DND-41 (cell line): ENCODE results near the gene NTM.

ENCODE experiments used
- EZH2 ChIP-seq: IDR thresholded peaks from 3 replicates; pipeline ENCODE4 v1.6.1; 2012; ENCODE audit warnings: borderline replicate concordance, low read depth, mild to moderate bottlenecking, moderate library complexity, low read length, inconsistent platforms; ENCODE audit not compliant: severe bottlenecking
- TF ChIP-seq, protein P1 (sequence below): IDR thresholded peaks from 2 replicates; pipeline ENCODE4 v1.5.1; 2012; ENCODE audit warnings: borderline replicate concordance, low read length, moderate library complexity, mild to moderate bottlenecking; ENCODE audit not compliant: poor library complexity, severe bottlenecking; ENCODE audit errors: extremely low read depth

GRCh38 chr11:131683131-131683530 is 312.7 kb downstream of the NTM start:
- TF ChIP-seq, protein P1, sequence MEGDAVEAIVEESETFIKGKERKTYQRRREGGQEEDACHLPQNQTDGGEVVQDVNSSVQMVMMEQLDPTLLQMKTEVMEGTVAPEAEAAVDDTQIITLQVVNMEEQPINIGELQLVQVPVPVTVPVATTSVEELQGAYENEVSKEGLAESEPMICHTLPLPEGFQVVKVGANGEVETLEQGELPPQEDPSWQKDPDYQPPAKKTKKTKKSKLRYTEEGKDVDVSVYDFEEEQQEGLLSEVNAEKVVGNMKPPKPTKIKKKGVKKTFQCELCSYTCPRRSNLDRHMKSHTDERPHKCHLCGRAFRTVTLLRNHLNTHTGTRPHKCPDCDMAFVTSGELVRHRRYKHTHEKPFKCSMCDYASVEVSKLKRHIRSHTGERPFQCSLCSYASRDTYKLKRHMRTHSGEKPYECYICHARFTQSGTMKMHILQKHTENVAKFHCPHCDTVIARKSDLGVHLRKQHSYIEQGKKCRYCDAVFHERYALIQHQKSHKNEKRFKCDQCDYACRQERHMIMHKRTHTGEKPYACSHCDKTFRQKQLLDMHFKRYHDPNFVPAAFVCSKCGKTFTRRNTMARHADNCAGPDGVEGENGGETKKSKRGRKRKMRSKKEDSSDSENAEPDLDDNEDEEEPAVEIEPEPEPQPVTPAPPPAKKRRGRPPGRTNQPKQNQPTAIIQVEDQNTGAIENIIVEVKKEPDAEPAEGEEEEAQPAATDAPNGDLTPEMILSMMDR: no peak
- no peak for TF ChIP-seq EZH2
